KOPT-K1 (cell line): ENCODE measurements around the gene HPSE2.

Source experiments
- H3K27ac ChIP-seq: fragments of 200-600 bp; sonication (generic); 2 replicates; pipeline ENCODE4 v1.5.1; 2016; ENCODE audit warnings: antibody characterized with exemption, mild to moderate bottlenecking, low read depth, low read length; ENCODE audit not compliant: poor library complexity, severe bottlenecking
- H3K36me3 ChIP-seq: fragments of 200-600 bp; sonication (generic); 2 replicates; pipeline ENCODE4 v1.5.1; 2017; ENCODE audit warnings: antibody characterized with exemption, mild to moderate bottlenecking, low read length, moderate library complexity; ENCODE audit not compliant: insufficient read depth
- H3K9me3 ChIP-seq: fragments of 200-600 bp; sonication (generic); 2 replicates; pipeline ENCODE4 v1.5.1; 2017; ENCODE audit warnings: antibody characterized with exemption, low read length, mild to moderate bottlenecking; ENCODE audit not compliant: insufficient read depth, poor library complexity, severe bottlenecking

Gene HPSE2

GRCh38 chr10:98696516-98696915 is 539.1 kb downstream of the HPSE2 start:
- Histone ChIP-seq H3K36me3 (no peaks in the 10 kb centered on the region), H3K9me3 (no peaks in the 10 kb centered on the region), H3K27ac (no peak overlapping the region)

- H3K27ac ChIP-seq = no peak overlapping the region
Measured at GRCh38 chr10:98694883-98695282, 540.8 kb downstream of the HPSE2 start.

GRCh38 chr10:98694014-98694413 is 541.6 kb downstream of the HPSE2 start:
- Histone ChIP-seq H3K9me3 (no peaks in the 10 kb centered on the region), H3K27ac (no peak overlapping the region), H3K36me3 (no peaks in the 10 kb centered on the region)

More at GRCh38 chr10:98694883-98695282, 540.8 kb downstream of the HPSE2 start:
- Histone ChIP-seq H3K36me3 (no peaks in the 10 kb centered on the region), H3K9me3 (no peaks in the 10 kb centered on the region)

- Histone ChIP-seq H3K36me3 (no peaks in the 10 kb centered on the region), H3K9me3 (no peaks in the 10 kb centered on the region), H3K27ac (no peak overlapping the region)
Measured at GRCh38 chr10:98687685-98688084, 548.0 kb downstream of the HPSE2 start.

GRCh38 chr10:98684019-98684899 is 551.4 kb downstream of the HPSE2 start:
- Histone ChIP-seq H3K36me3 (no peaks in the 10 kb centered on the region), H3K27ac (no peak overlapping the region), H3K9me3 (no peaks in the 10 kb centered on the region)

GRCh38 chr10:98676895-98677294 is 558.8 kb downstream of the HPSE2 start:
- no peak overlapping the region for H3K27ac ChIP-seq
- no peaks in the 10 kb centered on the region for H3K36me3 ChIP-seq
- H3K9me3 ChIP-seq = no peaks in the 10 kb centered on the region

- H3K36me3 ChIP-seq = no peaks in the 10 kb centered on the region
- H3K9me3 ChIP-seq = no peaks in the 10 kb centered on the region
Measured at GRCh38 chr10:98675902-98676301, 559.8 kb downstream of the HPSE2 start.

GRCh38 chr10:98673171-98673782 is 562.4 kb downstream of the HPSE2 start:
- H3K27ac ChIP-seq = no peak overlapping the region
- no peaks in the 10 kb centered on the region for H3K36me3 ChIP-seq
- no peaks in the 10 kb centered on the region for H3K9me3 ChIP-seq

More at GRCh38 chr10:98675902-98676301, 559.8 kb downstream of the HPSE2 start:
- H3K27ac ChIP-seq = no peak overlapping the region

- Histone ChIP-seq H3K36me3 (no peaks in the 10 kb centered on the region), H3K9me3 (no peaks in the 10 kb centered on the region), H3K27ac (no peak overlapping the region)
Measured at GRCh38 chr10:98667081-98667480, 568.6 kb downstream of the HPSE2 start.

- no peaks in the 10 kb centered on the region for H3K36me3 ChIP-seq
- no peak overlapping the region for H3K27ac ChIP-seq
- H3K9me3 ChIP-seq = no peaks in the 10 kb centered on the region
Measured at GRCh38 chr10:98666276-98666675, 569.4 kb downstream of the HPSE2 start.

GRCh38 chr10:98664329-98665042 is 571.2 kb downstream of the HPSE2 start:
- Histone ChIP-seq H3K36me3 (no peaks in the 10 kb centered on the region), H3K27ac (no peak overlapping the region), H3K9me3 (no peaks in the 10 kb centered on the region)

- Histone ChIP-seq H3K36me3 (no peaks in the 10 kb centered on the region), H3K27ac (no peak overlapping the region), H3K9me3 (no peaks in the 10 kb centered on the region)
Measured at GRCh38 chr10:98659951-98660350, 575.7 kb downstream of the HPSE2 start.

- no peaks in the 10 kb centered on the region for H3K36me3 ChIP-seq
- H3K9me3 ChIP-seq = no peaks in the 10 kb centered on the region
- H3K27ac ChIP-seq = no peak overlapping the region
Measured at GRCh38 chr10:98655492-98655891, 580.2 kb downstream of the HPSE2 start.

GRCh38 chr10:98649170-98649569 is 586.5 kb downstream of the HPSE2 start:
- Histone ChIP-seq H3K9me3 (no peaks in the 10 kb centered on the region), H3K36me3 (no peaks in the 10 kb centered on the region), H3K27ac (no peak overlapping the region)
